ACHN (cell line): ENCODE data around the gene NEK9.

Experiments
- DNase-seq: peaks from one replicate; pipeline ENCODE4 v3.0.0-alpha.2; 2015
- in situ Hi-C: cut with HindIII; loops from 2 replicates; pipeline ENCODE4 v1.10.0; 2017; ENCODE audit warnings: low sequenced_read_pairs, low pct_ligation_motif_present, low pct_unique_long_range_greater_than_20kb

NEK9 gene

GRCh38 chr14:75050852-75051555 lies 75.8 kb downstream of the NEK9 start, which contains the start of gene MLH3:
MLH3 (minus strand) TSS chr14:75051467; CDS start chr14:75049655, 1,812 bp downstream.
- DNase-seq, result peak; percentile 85
- in situ Hi-C loops, result no loop called here

GRCh38 chr14:75049731-75050201 lies 77.1 kb downstream of the NEK9 start:
- no peak for DNase-seq
- in situ Hi-C loops, result no loop called here

- DNase-seq, result no peak
- in situ Hi-C loops, result no loop called here
Observed at GRCh38 chr14:75049136-75049535, 77.7 kb downstream of the NEK9 start.

- DNase-seq, result no peak
- in situ Hi-C loops, result no loop called here
Observed at GRCh38 chr14:75048101-75048500, 78.7 kb downstream of the NEK9 start.

- DNase-seq, result no peak
- in situ Hi-C loops, result no loop called here
Observed at GRCh38 chr14:75047506-75047905, 79.3 kb downstream of the NEK9 start.

- in situ Hi-C loops, result no loop called here
- no peak for DNase-seq
Observed at GRCh38 chr14:75046899-75047298, 79.9 kb downstream of the NEK9 start.

- in situ Hi-C loops, result no loop called here
- DNase-seq, result no peak
Observed at GRCh38 chr14:75046275-75046674, 80.6 kb downstream of the NEK9 start.

- DNase-seq, result no peak
- in situ Hi-C loops, result no loop called here
Observed at GRCh38 chr14:75044752-75045151, 82.1 kb downstream of the NEK9 start.

GRCh38 chr14:75044322-75044721 lies 82.5 kb downstream of the NEK9 start:
- in situ Hi-C loops, result no loop called here
- DNase-seq, result peak; percentile 50

GRCh38 chr14:75042035-75042434 lies 84.8 kb downstream of the NEK9 start:
- in situ Hi-C loops, result no loop called here
- DNase-seq, result peak; percentile 8

- in situ Hi-C loops, result no loop called here
- peak; percentile 69 for DNase-seq
Observed at GRCh38 chr14:75041613-75042012, 85.2 kb downstream of the NEK9 start.

GRCh38 chr14:75040959-75041358 lies 85.9 kb downstream of the NEK9 start:
- in situ Hi-C loops, result no loop called here
- no peak for DNase-seq

GRCh38 chr14:75040507-75040906 lies 86.3 kb downstream of the NEK9 start:
- in situ Hi-C loops, result no loop called here
- DNase-seq, result no peak

GRCh38 chr14:75032939-75033338 lies 93.9 kb downstream of the NEK9 start:
- DNase-seq, result no peak
- in situ Hi-C loops, result no loop called here

GRCh38 chr14:75030147-75030546 lies 96.7 kb downstream of the NEK9 start:
- no peak for DNase-seq
- in situ Hi-C loops, result no loop called here
